ENCODE measurements around the gene REG3G. TPM values are rescaled to one million over a fixed set of nuclear protein-coding genes. Genes with fewer than 3 reads are reported as not detected.

Gene REG3G
- total and polyA plus RNA-seq, 2 of the 13 experiments (the other 11 are each of a cell fraction or from before 2014, with no cell fraction given): not detected

- intact Hi-C loops (cut with micrococcal nuclease; ENCODE audit: unreplicated experiment) (no loop called here), in situ Hi-C loops (cut with HindIII; ENCODE audit: extremely low pct_ligation_motif_present, low pct_unique_long_range_greater_than_20kb) (loop anchor here (10.0 to 25.0 kb wide), 2 partner anchors 637 to 885 kb away; no protein-coding TSS in a partner anchor)
- H4K20me1 ChIP-seq (ENCODE audit: insufficient read depth, low read length): no peaks in the 10 kb centered on the region
- no TSS peak for BruUV-seq (replicated peaks)
- peaks cover 0 to 29% of the 10 kb centered on the region in 2 experiments; a peak in 2 of 5 replicates for H3K27me3 ChIP-seq (ENCODE audit: control insufficient read depth in 1 of 2, insufficient read depth in 2 of 2, low read length in 2 of 2)
- 20% methylated on average over 3 of the region's 3 CpGs for WGBS (ENCODE audit: low lambda C conversion rate)
- DNase-seq (ENCODE audit: low spot score) (no peak), FAIRE-seq (no peak), ATAC-seq (peak; percentile 56)
- peak; percentile 42 for TF ChIP-seq CTCF (CRISPR knock-in tag; IDR thresholded peaks at IDR 0.05)
- TF ChIP-seq E2F5 (CRISPR knock-in tag; conservative IDR thresholded peaks at IDR 0.05): no peak
- no peak for TF ChIP-seq SPEN (CRISPR knock-in tag; IDR thresholded peaks at IDR 0.05; ENCODE audit: low read depth)
- peak; percentile 50 for TF ChIP-seq STAG1 (CRISPR knock-in tag; IDR thresholded peaks at IDR 0.05)
- H3K4me3 ChIP-seq (replicated peaks in 1 of 3; ENCODE audit: insufficient read depth in 1 of 3, low read depth in 2 of 3, low read length in 3 of 3): no peak overlapping the region
- CTCF ChIA-PET (ENCODE audit: low intra/inter-chr PET ratio, low total read pairs): interaction anchor here (1.1 kb wide), 1 partner anchor 889 kb away, joined by 3 read pairs; no protein-coding TSS in a partner anchor
- no peaks in the 10 kb centered on the region for H3K4me1 ChIP-seq (ENCODE audit: insufficient read depth, low read length)
- H3K79me2 ChIP-seq (ENCODE audit: insufficient read depth, low read length): no peaks in the 10 kb centered on the region
- no peaks in the 10 kb centered on the region for H3K9me3 ChIP-seq (ENCODE audit: low read length)
- no peak overlapping the region for H3K27ac ChIP-seq (ENCODE audit: extremely low read length, insufficient read depth, low read length)
- no peak overlapping the region for H3K9ac ChIP-seq (ENCODE audit: insufficient read depth, low read depth, low read length)
- POLR2A ChIA-PET: no interaction called here
- no peak overlapping the region for H3K4me2 ChIP-seq (ENCODE audit: low read depth, low read length)
- H2AFZ ChIP-seq (ENCODE audit: low read length): no peak overlapping the region
- no peaks in the 10 kb centered on the region for H3K36me3 ChIP-seq (replicated peaks in 1 of 2; ENCODE audit: control insufficient read depth in 1 of 2, insufficient read depth in 2 of 2, low read length in 2 of 2)
These were observed 26.1 kb upstream of the REG3G start for GRCh38 chr2:78999406-78999805.

- Histone ChIP-seq H3K4me1 (ENCODE audit: insufficient read depth, low read length) (no peaks in the 10 kb centered on the region), H4K20me1 (ENCODE audit: insufficient read depth, low read length) (no peaks in the 10 kb centered on the region), H3K27ac (ENCODE audit: extremely low read length, insufficient read depth, low read length) (no peak overlapping the region), H3K9ac (ENCODE audit: insufficient read depth, low read depth, low read length) (no peak overlapping the region), H3K4me3 (replicated peaks in 1 of 3; ENCODE audit: insufficient read depth in 1 of 3, low read depth in 2 of 3, low read length in 3 of 3) (no peak overlapping the region), H3K36me3 (replicated peaks in 1 of 2; ENCODE audit: control insufficient read depth in 1 of 2, insufficient read depth in 2 of 2, low read length in 2 of 2) (no peaks in the 10 kb centered on the region), H3K27me3 (ENCODE audit: control insufficient read depth in 1 of 2, insufficient read depth in 2 of 2, low read length in 2 of 2) (peaks cover 0 to 23% of the 10 kb centered on the region in 2 experiments; a peak in 2 of 5 replicates), H3K4me2 (ENCODE audit: low read depth, low read length) (no peak overlapping the region), H3K79me2 (ENCODE audit: insufficient read depth, low read length) (no peaks in the 10 kb centered on the region), H2AFZ (ENCODE audit: low read length) (no peak overlapping the region), H3K9me3 (ENCODE audit: low read length) (no peaks in the 10 kb centered on the region)
- no peak for DNase-seq (ENCODE audit: low spot score)
- FAIRE-seq: no peak
- no TSS peak for BruUV-seq (replicated peaks)
- ATAC-seq: no peak; the same call in 2 of the 3 replicates
- 10% methylated on average over 4 of the region's 4 CpGs for WGBS (ENCODE audit: low lambda C conversion rate)
- CTCF ChIA-PET (ENCODE audit: low intra/inter-chr PET ratio, low total read pairs): no interaction called here
- POLR2A ChIA-PET: no interaction called here
- in situ Hi-C loops (cut with HindIII; ENCODE audit: extremely low pct_ligation_motif_present, low pct_unique_long_range_greater_than_20kb): no loop called here
- intact Hi-C loops (cut with micrococcal nuclease; ENCODE audit: unreplicated experiment): no loop called here
- TF ChIP-seq ATF5 (CRISPR knock-in tag; IDR thresholded peaks at IDR 0.05; ENCODE audit: low read depth) (no peak), DRAP1 (CRISPR knock-in tag; IDR thresholded peaks at IDR 0.05) (no peak), SOX5 (CRISPR knock-in tag; IDR thresholded peaks at IDR 0.05; ENCODE audit: borderline replicate concordance) (no peak)
These were observed 25.4 kb upstream of the REG3G start for GRCh38 chr2:79000008-79000576.

All from HepG2 (cell line).